Stimulated activated CD8-positive, alpha-beta memory T cell treated with anti-CD3 and anti-CD28 coated beads, Interleukin-2, amount 100 ng/mL, for 1 hour (primary cell): ENCODE measurements around the gene NLRP1.
"Not testable (repeated sequence)": the region's sequence is repeated elsewhere in the genome, so short reads cannot be mapped to it uniquely, and the experiment has no call there.

ENCODE experiments used
- DNase-seq, 2 donors: peaks; one replicate each; pipeline ENCODE4 v3.0.0-alpha.2; 2020; ENCODE audit warnings: low read depth in 2 of 2

NLRP1 gene

DNA sequence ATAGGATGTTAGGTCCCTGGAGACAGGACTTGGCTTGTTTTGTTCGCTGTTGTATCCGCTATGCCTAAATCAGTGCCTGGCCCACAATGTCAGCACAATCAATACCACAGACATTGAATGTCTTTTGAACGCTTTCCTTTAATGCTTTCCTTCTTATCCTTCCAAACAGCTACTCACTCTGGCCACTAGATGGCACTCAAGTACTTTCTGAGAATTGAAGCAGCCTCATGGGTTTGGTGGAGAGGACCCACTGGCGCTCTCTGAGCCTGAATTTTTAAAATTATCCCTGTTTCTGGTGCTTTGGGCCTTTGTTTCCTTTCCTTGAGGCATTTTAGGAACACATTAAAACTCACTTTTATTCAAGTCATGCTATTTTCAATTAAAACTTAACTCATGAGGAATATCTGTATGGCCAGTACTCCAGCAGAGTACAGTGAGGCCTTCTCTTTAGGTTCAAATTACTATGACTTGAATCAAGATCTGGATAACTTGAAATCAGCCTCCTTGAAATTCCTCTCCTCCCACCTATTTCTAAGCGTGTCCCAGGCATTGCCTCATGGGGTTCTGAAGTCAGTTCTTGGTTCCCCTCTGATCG is 3.2 kb upstream of the NLRP1 start:
- peak; percentile 14 to 24 for DNase-seq

DNA sequence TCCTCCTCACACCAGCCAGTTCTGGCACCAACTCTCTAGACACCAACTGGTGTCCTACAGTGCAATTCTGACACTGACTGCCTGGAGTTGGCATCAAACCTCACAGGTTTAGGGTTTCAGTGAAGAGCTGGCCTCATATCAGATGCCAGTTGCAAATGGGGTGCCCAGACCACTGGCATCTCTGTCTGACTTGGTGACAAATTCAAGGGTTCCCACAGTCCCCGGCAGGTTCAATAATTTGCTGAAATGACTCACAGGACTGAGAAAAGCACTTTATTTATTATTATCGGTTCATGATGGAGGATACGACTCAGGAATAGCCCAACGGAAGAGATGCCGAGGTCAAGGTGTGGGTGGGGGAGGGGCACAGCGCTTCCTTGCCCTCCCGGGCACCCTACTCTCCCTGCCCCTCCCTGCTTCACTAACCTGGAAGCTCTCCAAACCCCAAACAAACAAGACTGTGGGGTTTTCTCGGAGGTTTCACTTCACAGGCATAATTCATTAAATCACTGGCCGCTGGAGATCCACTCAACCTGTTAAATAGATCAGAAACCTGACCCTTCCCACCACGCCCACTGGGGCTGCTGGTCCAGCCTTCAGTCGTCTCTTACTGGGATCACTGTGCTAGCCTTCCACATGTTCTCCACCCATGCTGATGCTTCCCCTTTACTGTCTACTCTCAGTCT is 1.7 kb upstream of the NLRP1 start:
- DNase-seq, result no peak

DNA sequence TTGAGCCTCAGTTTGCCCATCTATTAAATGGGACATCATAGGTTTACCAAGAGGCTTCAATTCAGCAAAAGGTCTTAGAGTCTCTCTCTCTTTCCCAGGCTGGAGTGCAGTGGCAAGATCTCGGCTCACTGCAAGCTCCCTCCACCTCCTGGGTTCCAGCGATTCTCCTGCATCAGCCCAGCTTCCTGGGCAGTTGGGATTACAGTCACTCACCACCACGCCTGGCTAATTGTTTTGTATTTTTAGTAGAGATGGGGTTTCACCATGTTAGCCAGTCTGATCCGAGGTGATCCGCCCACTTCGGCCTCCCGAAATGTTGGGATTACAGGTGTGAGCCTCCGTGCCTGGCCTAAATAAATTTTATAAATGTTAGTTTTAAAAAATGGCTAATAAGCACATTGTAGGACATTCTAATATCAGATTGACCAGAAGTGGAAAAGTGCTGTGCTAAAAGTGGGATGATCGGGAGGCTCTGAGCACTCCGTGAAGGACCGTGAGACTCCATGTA is 1.0 kb upstream of the NLRP1 start:
- DNase-seq, result no peak

DNA sequence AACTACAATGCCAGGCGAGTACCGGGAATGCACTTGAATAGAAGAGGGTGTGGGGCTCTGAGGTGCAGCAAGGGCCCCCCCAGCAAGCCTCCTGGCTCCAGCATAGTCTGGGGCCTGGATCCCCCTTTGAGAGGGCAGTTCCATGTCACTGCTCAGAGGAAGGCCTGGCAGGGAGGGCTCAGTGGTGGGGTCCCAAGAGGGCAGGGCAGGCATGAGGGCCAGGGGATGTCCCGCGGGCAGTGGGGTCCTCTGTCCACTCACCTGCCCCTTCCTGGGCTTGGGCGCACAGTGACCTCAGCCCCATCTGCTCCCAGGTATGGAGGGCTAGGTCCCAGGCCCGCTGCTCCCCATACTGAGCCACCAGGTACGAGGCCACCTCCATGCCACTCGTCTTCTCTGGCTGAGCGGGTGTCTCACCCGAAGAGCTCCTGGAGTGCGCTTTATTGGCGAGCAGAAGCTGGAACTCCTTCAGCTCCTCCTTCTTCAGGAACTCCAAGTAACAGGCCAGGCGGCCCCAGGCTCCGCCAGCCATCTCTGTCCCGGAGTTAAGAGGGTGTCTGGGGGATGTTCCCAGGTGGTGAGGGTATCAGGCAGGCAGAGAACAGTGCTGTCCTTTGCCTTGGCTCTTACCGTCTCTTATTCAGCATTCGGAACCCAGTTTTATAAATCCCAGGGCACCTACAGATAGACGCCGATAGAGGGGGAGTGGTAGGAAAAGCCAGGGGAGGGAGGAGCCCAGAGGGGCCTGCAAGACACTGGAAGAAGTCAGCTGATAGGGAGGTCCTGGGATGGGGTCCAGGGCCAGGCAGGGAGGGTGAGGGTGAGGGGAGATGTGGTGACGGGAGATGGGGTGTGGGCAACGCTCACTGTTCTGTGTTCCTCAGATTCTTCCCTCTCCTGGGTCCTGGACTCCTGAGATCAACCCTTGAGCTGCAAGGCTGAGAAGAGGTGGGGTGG is 605 bp downstream of the NLRP1 start:
- DNase-seq, result no peak

DNA sequence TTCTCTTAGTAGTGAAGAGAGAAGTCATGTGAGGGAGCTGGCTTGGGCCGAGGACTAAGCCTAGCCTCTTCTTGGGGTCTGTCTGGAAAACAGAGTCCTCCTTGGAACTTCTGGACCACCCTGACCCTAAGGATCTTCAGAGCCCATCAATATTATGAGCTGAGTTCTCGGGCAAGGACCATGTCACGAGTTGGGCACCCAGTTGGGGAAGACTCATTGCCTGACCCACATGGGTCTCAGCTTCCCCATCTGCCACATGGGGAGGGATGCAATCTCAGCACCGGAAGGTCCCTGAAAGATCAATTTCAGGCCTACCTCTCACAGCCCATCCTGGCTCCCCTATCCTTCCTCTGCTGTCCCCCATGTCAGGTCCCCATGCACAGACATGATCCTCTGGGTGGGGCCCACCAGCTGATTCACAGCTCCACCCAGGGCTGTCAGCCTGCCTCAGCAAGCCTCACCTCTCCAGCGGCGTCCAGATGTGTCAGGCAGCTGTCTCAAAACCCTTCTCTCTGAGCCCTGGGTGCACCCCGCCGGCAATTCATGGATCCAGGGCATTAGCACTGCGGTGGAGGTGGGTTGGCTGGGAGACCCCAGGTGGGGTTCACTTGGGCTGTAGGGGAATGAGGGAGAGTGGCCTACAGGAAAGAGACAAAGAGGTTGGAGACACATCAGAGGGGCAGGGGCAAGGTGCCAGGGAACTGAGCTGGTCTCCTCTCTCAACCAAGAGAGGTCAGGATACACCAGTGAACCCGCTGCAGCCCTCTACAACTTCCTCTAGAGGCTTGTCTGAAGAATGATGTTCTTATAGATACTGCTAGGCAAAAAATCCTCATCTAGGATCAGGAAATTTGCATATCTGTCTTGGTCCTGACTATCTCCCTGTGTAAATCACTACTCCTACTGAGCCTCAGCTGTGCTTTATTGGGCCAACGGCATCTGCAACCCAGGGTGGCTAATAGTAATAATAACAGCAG is 1.8 kb downstream of the NLRP1 start:
- no peak for DNase-seq

DNA sequence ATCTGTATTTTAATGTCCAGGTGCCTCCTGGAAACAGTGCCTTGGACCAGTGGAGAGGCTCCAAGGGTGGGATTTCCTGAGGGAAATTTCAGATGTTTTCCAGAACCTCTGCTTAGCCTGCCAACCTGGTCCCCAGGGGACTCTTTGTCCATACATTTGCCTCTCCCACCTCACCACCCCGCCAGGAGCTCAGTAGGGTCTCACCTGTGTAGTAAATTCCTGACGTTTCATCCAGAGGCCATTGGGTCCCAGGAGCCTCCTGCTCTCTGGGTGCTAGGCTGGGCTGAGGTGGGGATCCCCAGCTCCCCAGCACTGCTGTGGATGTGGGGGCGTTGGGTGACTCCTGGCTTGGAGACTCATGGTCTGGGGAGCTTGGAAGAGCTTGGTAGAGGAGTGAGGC is 2.7 kb downstream of the NLRP1 start:
- no peak for DNase-seq

DNA sequence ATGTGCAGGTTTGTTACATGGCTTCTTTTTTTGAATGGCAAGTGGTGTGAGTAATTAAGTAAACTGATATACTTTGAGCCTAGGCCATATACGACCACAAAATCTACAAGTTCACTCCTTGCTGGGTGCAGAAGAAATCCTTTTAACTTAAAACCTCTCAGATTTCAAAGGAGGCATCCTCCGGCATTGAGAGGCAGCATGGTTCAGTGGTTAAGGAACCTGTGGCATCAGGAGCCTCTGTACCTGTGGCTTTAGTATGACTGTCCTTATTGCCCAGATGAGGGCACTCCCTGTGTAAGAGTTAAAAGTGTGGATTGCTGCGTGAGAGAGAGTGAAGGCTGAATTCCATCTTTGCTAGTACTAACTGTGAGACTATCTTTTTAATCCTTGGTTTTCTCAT is 3.3 kb downstream of the NLRP1 start:
- no peak for DNase-seq

DNA sequence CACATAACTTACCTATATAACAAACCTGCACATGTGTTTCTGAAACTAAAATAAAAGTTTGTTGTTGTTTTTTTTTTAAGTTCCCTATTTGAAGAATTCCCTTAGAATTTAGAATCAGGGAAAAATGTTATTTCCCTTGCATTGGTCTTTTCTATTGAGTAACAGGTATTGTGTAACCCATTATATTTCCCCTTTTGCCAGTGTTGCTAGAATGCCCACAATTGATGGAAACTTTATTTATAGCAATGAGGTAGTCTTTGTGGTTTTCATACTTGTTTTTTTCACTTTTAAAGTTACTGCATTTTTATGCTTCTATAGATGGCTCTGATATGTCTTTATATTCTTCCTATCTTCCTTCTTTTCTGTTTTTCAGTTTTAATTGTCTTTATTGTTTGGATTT is 3.9 kb downstream of the NLRP1 start:
- DNase-seq, result no peak

DNA sequence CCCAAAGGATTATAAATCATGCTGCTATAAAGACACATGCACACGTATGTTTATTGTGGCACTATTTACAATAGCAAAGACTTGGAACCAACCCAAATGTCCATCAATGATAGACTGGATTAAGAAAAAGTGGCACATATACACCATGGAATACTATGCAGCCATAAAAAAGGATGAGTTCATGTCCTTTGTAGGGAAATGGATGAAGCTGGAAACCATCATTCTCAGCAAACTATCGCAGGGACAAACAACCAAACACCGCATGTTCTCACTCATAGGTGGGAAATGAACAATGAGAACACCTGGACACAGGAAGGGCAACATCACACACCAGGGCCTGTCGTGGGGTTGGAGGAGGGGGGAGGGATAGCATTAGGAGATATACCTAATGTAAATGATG is 5.5 kb downstream of the NLRP1 start:
- DNase-seq, result not testable (repeated sequence)

DNA sequence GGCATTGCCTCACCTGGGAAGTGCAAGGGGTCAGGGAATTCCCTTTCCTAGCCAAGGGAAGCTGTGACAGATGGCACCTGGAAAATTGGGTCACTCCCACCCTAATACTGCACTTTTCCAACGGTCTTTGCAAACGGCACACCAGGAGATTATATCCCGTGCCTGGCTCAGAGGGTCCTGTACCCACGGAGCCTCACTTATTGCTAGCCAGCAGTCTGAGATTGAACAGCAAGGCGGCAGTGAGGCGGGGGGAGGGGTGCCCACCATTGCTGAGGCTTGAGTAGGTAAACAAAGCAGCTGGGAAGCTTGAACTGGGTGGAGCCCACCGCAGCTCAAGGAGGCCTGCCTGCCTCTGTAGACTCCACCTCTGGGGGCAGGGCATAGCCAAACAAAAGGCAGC is 11.3 kb downstream of the NLRP1 start:
- DNase-seq, result not testable (repeated sequence)

DNA sequence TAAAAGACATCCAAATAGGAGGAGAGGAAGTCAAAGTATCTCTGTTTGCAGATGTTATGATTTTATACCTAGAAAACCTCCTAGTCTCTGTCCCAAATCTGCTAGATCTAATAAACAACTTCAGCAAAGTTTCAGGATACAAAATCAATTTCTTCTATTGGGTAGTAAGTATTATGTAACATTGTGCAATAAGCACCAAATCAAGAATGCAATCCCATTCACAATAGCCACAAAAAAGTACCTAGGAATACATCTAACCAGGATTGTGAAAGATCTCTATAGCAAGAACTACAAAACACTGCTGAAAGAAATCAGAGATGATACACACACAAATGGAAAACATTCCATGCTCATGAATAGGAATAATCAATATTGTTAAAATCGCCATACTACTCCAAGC is 13.0 kb downstream of the NLRP1 start:
- DNase-seq, result no peak

DNA sequence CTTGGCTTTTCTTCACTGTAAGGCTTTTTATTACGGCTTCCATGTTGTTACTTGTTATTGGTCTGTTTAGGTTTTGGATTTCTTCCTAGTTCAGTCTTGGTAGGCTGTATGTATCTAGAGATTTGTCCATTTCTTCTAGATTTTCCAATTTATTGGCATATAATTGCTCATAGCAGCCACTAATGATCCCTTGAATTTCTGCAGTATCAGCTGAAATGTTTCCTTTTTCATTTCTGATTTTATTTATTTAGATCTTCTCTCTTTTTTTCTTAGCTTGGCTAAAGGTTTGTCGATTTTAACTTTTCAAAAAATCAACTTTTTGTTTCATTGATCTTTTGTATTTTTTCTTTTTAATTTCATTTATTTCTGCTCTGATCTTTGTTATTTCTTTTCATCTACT is 18.5 kb downstream of the NLRP1 start:
- no peak for DNase-seq

DNA sequence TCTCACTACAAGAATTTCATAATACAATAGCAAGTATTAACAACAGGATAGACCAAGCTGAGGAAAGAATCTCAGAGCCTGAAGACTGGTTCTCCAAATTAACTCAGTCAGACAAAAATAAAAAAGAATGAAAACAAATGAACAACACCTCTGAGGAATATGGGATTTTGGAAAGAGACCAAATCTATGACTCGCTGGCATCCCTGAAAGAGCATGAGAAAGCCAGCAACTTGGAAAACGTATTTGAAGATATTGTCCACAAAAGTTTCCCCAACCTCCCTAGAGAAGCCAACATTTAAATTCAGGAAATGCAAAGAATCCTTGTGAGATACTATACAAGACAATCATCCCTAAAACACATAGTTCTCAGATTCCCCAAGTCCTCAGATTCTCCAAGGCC is 20.9 kb downstream of the NLRP1 start:
- DNase-seq, result no peak

DNA sequence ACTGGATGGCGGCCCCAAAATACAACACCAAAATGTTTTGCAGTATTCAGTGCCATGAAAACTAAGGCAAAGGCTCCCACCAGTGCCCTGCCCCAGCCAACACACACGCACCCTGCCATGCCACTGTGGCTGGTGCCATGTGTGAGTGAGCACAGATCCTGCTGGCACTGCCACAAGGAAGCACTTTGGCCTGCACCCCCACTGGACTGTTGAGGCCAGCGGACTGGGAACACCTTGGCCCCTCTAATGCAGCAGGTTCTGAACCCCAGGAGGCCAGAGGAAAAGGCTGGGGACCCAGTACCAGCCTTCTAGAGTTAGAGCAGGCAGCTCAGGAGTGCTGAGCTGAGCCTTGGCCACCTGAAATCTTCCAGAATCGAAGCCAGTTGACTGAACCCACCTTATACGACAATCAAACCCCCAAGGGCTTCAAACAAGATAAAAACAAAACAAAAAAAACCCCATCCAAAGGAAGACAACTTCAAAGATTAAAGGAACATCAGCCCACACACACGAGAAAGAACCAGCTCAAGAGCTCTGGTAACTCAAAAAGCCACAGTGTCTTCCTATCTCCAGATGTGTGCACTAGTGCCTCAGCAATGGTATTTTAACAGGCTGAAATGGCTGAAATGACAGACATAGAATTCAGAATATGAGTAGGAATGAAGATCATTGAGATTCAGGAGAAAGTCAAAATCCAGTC is 21.5 kb downstream of the NLRP1 start:
- no peak for DNase-seq

DNA sequence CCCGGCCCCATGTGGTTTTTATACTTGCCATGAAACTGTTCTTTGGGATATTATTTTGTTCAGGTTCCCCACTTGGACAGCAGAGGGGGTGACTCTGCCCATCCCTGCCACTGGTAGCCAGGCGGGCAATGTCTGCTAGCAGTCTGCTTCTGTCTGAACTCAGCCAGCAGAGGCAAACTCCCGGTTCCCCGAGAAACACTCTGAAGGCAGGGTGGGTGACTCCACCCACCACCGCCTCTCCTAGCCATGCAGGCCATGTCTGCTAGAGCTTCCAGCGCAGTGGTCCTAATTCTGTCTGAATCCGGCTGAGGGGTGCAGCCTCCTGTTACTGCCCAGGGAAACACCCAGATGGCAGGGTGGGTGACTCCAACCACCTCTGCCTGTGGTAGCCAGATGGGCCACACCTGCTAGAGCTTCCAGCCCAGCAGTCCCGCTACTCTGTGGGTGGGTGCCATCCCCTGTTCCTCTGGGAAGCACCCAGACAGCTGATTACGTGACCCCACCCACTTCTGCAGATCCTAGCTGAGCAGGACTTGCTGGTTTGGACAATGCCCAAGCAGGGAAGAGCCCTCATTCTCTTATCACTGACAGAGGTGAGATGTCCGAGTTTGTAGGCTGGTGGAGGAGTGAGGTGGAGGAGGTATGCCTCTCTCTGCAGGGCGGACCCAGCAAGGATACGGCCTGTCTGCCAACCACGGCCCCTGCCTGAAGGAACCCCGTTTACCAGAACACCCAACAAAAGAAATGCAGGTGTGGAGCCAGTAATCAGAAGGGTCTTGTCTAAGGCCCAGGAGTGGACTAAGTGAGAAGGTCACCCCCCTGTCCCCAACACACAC is 22.4 kb downstream of the NLRP1 start:
- DNase-seq, result no peak

DNA sequence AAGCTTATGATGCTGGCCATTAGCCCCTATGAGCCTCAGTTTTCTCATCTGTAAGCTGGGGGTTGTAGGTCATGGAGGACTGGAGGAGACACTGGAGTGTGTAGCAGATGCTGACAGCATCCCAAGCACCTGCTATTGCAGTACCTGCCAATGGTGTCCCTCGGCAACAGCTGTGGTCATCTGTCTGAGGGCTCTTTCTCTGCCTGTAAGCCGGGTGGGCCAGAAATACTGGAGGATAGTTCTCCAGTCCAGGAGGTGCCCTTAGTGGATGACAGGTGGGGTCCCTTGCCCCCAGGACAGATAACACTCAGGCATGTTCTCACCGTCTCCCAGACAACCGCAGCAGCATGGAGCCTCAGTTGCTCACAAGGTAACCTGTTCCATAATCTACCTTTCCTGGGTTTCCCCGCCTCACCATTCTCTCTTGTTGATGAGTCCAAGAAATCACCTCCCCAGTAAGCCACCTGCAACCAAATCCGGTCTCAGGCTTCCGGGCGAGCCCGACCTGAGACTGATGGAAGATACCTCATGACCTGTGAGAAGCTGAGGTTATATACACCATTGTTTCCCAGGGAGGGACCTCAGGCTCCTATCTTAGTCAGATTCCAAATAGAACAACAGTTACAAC is 23.8 kb downstream of the NLRP1 start:
- no peak for DNase-seq

DNA sequence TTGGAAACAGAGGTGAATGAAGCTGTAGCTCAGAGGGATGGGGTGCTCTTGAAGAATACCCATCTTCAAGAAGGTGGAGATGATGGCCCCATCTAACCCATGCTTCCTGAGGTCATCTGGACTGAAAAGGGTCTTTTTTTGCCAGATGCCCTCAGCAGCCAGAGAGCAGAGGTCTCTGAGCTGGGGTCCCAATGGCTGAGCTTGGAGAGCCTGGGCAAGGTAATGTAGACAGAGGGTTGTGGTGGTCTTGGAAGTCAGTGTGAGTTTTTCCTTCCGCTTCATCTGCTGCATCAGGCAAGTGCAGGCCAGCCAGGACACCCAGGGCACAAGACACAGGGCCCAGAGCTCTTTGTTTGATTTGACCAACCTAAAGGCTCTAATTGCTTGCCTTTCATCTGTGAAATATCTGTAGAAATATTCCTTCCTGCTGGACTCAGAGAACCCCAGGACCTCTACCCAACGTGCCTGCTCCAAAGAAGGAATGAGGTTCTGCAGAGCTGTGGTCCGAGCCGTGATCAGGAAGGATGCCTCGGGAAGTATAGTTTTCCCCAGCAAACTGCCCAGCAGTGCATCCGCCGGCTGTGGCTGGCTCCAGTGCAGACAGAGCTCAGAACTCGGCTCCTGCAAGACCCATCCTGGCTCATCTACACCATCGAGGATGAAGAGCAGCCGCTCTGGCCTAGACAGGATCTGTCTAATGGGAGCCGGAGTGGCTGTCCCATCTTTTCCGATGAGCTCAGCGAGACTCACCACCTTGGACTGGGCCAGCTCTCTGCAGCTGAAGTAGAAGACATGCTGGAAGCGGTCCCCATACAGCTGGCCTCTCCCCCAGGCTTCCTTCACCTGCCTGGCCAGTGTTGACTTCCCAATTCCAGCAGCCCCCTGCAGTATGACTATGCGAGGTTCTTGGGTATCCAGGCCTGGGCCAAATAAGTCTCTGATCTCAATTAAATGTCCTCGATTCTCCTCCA is 25.2 kb downstream of the NLRP1 start:
- no peak for DNase-seq

DNA sequence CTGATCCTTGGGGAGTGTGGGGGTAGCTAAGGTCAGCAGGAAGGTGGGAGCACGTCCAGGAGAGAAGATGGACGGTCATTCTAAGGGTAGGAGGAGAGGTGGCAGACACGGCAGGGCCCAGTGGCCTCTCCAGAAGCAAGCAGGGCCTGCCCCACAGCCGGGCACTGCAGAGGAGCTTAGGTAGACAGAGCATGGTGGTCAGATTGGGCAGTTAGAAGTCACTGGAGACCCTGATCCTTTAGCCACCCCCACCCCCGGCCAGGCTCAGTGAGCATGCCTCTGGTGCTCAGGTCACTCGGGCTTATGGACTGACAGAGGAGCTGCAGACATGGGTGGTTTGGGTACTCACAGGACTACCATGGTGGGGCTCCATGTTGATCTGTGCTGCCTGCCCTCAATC is 26.3 kb downstream of the NLRP1 start:
- DNase-seq, result no peak
